Femur (tissue), 1 donor: ENCODE data around the gene TAF1B.
"Not testable (repeated sequence)": the region's sequence is repeated elsewhere in the genome, so short reads cannot be mapped to it uniquely, and the experiment has no call there.

Experiments
- DNase-seq: peaks from one replicate; pipeline ENCODE4 v3.0.0-alpha.2; 2017

The TAF1B gene

DNA sequence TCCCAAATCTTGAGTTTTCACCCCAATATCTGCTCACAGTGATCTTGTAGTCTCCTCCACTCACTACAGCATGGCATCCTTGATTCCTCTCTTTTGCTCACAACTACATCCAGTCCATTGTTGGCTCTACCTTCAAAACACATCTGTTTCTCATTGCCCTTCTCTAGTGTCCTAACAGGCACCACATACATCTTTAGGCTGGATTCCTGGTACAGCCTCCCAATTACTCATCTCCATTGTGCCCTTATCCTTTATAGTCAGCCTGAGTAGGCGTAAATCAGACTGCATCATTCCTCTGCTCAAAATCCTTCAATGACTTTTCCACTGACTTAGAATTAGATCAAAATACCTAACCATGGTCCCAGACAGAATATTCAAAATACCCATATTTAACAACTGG, 10.7 kb upstream of the TAF1B start:
- DNase-seq = no peak

DNA sequence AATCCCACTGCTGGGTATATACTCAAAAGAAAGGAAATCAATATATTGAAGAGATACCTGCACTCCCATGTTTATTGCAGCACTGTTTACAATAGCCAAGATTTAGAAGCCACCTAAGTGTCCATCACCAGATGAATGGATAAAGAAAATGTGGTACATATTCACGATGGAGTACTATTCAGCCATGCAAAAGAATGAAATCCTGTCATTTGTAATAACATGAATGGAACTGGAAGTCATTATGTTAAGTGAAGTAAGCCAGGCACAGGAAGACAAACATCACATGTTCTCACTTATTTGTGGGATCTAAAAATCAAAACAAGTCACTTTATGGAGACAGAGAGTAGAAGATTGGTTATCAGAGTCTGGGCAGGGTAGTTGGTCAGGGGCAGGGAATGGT, 8.2 kb upstream of the TAF1B start:
- DNase-seq = not testable (repeated sequence)

DNA sequence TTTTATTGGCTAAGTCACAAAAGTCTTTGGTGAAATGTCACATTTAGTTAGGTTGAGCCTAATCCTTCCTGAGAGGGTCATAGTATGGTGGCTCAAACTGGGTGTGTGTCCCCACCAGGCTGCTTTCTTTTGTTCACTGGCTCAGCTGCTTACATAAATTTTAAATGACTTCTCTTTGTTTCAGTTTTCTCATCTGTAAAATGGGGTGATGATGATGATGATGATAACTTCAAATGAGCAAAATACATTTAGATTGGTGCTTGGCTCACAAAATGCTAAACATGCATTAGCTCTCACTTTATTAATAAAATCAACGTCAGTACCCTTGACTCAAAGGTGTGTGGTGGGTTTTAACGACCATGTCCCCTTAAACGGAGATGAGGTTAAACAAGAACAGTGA, 7.2 kb upstream of the TAF1B start:
- DNase-seq = no peak

DNA sequence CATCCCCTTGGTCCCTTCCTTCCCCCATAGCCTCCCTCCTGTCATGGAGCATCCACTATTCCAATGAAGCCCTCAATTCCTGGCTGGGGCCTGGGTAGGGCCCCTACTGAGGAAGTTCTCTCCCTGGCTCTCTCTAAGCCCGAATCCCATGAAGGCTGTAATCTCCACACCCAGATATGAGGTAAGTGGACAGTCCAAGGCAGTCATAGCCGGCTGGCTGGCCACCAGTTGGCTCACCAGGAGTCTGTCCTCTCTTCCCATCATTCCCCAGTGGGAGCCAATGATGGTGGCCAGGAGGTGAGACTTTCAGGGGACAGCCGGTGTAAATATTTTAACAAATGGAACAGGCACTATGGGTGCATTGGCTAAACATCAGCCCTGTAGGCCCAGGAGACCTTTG, 6.8 kb upstream of the TAF1B start:
- no peak for DNase-seq

DNA sequence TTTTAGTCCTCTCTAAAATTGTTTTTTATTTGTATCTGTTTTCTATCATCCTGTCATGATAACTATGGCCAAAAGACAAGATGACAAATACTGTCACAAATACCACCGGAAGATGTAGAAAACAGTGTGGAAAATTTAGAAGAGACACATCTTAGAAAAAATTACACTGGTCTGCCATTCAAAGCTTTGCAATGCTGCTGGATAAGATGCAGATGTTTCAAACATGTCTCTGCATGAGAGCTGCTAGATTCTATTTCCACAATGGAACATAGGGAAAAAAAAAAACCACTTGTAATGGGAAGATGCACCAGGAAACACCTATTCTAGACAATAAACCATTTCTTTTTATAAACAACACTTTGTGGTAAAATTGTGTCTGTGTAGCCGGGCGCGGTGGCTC, 5.8 kb upstream of the TAF1B start:
- no peak for DNase-seq

DNA sequence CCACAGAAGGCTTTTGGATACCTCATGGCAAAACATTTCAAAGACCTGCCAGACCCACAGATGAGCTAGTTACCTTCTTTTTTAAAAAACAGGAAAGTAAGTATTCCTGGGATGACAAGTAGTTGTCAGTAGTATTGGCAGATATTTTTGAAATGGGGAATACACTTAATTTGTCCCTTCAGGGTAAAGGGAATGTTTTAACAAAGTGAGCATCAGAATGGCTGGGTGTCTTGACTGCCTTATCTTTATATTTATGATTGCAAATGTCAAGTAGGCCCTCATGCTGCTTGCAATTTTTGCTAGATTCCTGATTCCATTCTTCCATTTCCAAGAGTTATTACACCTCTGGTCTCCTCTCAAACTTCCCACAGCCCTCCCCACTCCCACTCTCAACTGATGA, 4.9 kb upstream of the TAF1B start:
- DNase-seq = no peak

DNA sequence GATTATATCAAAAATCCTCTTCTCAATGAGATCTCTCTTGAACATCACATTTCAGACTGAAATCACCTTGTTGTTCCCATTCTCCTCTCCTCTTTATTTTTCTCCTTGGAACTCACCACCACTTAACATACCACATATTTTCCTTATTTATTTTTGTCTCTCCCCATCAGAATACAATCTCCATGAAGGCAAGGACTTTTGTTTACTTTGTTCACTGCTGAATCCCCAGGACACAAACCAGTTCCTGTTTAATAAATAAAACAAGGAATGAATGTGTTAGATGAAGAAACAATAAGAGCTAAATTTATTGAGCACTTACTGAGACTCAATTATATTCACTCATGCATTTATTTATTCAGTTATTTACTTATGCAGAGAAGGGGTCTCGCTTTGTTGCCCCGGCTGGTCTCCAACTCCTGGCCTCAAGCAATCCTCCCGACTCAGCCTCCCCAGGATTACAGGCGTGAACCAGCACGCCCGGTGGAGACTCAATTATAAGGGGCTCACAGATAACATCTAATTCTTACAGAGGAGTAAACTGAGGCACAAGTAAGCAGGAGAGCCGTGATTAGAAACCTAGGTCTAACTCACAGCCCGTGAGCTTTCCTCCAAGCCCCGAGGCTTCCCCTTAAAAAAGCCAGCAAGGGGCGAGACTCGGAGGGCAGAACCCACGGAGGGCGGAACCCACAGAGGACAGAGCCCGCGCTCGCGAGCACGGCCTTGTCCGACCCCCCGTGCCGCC, 616 bp upstream of the TAF1B start:
- DNase-seq = peak; percentile 24

DNA sequence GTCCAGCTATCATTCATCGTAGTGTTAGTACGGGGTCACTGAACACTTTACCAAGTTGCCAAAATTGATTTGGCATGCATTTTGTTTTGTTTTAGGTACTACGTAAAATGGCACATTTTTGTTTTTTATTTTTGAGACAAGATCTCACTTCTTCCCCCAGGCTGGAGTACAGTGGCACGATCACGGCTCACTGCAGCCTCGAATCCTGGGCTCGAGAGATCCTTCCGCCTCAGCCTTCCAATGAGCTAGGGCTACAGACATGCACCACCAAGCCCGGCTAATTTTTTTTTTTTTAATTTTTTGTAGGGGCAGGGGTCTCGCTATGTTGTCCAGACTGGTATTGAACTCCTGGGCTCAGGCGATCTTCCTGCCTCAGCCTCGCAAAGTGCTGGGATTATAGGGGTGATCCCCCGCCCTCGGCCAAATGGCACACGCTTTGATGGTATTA, 786 bp downstream of the TAF1B start:
- DNase-seq = peak; percentile 40

DNA sequence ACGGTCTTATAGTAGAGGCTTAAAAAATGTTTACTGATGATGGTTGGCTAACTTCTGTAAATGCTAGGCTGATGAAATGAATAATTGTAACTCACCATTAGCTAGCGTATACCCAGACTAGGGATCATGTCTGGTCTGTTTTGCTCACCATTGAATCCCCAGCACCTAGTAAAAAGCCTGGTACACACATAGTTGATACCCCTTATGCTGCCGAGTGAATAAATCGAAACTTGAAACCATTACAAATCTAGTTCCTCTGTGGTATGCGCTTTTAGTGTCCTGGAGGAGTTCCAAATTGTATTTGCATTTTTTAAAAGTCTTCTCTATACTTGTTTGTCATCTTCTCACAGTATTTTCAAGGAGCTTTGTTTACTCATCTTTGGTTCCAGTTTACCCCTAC, 1.3 kb downstream of the TAF1B start:
- DNase-seq = no peak

DNA sequence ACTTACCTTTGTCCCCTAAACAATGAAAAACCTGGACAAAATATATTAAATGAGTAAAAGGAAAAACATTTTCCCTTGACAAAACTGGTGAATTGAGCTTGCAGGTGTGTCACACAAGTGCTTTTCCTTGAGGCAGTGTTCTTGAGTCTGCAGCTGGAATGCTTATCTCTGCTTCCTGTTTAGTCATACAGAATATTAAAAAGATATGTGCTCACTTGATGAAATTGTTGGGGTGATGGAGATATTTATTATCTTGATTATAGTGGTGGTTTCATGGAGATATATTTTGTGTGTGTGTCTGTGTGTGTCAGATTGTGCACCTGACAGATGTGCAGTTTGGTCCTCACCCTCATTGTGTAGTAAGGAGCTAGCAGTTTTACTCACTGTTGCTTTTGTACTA, 3.3 kb downstream of the TAF1B start:
- DNase-seq = no peak

DNA sequence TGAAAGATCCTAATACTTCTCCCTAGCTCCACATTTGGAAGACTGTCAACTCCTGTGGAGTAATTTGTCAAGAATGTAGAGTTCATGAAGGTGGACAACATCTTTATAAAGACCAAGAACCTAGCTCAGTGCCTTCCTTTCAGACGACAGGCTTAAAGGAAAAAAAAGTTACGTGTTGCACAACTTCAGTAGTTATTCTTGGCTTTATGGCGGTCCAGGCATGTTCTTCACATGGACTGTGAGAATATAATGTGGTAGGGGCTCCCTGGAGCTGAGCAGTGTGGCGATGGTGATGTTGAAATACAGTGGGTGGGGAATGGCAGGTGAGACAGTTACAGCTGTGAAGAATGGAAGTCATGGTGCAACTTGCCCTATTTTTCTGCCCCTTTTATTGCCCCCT, 3.9 kb downstream of the TAF1B start:
- no peak for DNase-seq

DNA sequence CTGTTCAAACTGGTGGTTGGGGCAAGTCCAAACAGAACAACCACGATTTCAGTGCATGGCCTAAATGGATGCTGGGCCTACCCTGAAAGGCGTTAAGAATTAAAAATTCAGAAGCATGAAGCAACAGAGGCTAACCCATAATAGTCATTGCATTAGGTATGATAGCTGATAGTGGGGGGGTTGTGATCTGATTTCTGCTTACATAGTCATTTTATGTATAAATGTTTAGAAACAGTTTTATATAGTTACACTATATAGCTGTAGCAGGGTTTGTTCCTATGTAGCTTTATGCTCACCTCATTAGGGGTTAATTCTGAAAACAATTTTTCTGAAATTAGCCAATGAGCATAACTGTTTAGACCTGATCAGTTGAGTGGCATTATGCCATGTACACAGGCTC, 9.6 kb downstream of the TAF1B start:
- no peak for DNase-seq

DNA sequence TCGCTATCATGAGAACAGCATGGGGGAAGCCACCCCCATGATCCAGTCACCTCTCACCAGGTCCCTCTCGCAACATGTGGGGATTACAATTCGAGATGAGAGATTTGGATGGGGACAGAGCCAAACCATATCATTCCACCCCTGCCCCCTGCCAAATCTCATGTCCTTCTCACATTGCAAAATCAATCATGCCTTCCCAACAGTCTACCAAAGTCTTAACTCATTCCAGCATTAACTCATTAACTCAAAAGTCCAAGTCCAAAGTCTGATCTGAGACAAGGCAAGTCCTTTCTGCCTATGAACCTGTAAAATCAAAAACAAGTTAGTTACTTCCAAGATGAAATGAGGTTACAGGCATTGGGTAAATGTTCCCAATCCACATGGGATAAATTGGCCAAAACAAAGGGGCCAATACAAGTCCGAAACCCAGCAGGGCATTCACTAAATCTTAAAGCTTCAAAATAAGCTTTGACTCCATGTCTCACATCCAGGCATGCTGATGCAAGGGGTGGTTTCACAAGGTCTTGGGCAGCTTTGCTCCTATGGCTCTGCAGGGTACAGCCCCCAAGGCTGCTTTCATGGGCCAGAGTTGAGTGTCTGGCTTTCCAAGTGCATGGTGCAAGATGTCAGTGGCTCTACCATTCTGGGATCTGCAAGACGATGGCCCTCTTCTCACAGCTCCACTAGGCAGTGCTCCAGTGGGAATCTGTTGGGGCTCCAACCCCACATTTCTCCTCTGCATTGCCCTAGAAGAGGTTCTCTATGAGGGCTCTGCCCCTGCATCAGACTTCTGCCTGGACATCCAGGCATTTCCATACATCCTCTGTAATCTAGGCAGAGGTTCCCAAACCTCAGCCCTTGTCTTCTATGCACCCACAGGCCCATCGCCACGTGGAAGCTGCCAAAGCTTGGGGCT, 14.8 kb downstream of the TAF1B start:
- DNase-seq = no peak

DNA sequence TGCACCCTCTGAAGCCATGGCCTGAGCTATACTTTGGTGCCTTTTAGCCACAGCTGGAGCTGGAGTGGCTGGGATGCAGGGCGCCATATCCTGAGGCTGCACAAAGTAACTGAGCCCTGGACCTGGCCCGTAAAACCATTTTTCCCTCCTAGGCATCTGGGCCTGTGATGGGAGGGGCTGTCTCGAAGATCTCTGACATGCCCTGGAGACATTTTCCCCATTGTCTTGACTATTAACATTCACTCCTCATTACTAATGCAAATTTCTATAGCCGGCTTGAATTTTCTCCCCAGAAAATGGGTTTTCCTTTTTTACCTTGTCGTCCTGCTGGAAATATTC, 15.4 kb downstream of the TAF1B start:
- DNase-seq = no peak

DNA sequence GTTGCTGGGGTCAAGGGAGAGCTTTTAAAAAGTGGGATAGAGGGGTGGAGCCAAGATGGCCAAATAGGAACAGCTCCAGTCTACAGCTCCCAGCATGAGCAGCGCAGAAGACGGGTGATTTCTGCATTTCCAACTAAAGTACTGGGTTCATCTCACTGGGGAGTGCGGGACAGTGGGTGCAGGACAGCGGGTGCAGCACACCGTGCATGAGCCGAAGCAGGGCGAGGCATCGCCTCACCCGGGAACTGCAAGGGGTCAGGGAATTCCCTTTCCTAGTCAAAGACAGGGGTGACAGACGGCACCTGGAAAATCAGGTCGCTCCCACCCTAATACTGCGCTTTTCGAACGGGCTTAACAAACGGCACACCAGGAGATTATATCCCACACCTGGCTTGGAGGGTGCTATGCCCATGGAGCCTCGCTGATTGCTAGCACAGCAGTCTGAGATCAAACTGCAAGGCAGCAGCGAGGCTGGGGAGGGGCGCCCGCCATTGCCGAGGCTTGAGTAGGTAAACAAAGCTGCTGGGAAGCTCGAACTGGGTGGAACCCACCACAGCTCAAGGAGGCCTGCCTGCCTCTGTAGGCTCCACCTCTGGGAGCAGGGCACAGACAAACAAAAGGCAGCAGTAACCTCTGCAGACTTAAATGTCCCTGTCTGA, 17.8 kb downstream of the TAF1B start:
- DNase-seq = not testable (repeated sequence)

DNA sequence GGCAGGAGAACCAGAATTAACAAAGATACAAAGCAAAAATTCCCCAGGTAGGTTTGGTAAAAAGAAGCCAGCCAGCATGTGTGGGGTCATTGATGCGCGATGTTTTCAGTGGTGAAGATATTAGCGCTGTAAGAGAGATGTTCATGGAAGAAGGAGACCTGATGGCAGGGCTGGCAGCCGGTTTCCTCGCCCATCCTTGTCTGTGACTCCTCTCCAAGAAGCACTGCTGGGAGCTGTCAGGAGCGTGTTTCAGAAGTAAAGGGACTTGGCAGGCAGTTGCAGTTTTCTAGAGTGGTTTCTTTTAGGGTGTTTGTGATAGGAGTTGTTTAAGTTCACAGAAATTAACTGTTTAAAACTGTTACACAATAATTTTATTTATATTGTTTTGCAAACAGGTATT, 24.6 kb downstream of the TAF1B start:
- no peak for DNase-seq

DNA sequence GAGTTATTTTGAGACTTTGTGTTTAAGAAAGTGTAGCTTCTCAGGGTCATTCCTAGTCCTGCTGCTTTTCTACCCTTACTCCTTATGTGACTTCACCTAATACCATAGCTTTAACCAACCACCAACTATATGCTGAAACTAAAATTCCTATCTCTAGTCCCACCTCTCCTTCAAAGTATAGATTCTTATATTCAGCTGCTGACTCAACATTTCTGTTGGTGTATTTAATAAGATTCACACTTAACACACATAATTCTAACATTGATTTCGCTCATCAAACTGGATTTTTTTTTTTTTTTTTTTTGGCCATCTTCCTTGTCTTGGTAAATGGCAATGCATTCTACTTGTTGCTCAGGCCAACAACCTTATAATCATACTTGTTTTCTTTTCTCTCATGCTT, 30.1 kb downstream of the TAF1B start:
- DNase-seq = no peak

DNA sequence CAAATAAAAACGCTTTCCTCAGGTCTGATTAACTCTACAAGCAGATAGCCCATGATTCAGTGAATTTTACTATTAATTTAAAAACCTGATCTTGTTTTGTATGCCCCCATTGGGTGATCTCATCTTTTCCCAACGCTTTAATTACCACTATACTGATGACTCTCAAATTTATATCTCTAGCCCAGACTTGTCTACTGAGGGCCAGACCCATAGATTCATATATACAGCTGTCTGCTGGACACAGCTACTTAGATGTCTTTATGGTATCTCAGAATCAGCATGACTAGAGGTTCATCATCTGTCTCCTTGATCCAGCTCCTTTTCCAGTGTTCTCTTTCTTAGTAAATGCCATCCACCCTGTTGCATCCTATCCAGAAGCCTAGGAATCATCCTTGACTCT, 33.8 kb downstream of the TAF1B start:
- DNase-seq = no peak

DNA sequence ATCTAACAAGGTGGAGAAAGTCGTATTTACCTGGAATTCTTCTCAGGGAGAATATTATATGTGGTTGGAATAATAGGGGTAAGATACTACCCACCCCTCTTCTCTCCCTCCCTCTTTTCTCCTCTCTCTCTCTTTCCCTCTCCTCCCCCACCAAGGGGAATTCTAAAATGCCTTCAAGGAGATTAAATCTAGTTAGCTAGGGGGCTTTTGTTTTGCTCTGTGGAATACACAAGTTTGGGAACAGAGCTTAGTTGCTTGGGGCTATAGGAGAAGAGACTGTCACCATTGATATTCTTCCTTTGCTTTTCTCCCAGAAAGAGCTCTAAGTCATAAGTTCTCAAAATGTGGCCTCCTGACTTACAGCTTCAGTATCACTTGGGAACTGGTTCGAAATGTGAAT, 34.5 kb downstream of the TAF1B start:
- DNase-seq = no peak

DNA sequence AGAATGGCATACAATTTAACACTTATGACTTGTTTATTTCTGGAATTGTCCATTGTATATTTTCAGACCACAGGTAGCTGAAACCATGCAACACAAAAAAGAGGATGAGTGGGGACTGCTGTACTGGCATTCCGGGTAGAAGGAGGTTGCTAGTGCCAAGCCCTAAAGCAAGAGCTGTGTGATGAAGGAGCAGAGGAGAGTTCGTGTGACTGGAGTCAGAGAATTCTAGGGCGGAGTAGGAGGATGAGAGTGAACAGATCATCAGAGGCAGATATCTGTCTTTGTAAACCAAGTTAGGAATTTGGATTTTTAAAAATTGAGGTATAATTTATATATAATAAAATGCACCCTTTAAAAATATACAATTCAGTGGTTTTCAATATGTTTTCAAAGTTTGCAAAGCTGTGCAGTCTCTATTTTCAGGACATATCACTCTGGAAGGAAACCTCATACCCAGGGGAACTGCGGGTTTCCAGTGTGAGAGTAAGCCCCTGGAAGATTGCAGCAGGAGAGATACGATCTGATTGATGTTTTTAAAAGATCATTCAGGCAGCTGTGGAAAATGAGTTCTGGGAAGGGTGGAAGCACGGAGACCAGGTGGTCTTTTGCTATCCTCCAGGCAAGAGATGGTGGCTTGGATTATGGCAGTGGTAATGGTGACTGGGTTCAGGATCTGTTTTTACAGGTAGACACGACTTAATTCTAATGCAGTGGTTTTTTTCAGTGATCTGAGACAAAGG, 36.4 kb downstream of the TAF1B start:
- no peak for DNase-seq

DNA sequence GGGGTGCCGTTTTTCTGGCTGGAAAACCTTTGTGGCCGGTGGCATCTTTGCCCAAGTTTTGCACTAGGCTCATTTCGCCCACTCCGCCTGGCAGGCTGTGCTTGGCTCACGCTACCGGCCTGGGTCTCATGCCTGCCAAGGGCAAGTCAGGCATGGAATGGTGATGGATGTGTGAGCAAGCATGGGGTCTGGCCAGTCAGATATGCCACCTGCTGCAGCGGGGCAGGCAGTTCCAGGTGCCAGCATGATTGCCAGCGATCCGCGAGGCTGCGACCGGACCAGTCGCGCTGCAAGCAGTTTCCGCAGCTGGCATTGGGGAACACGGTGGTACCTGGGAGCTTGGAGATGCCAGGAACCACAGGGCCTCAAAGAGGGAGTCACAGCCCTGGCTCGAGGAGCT, 40.6 kb downstream of the TAF1B start:
- DNase-seq = no peak

DNA sequence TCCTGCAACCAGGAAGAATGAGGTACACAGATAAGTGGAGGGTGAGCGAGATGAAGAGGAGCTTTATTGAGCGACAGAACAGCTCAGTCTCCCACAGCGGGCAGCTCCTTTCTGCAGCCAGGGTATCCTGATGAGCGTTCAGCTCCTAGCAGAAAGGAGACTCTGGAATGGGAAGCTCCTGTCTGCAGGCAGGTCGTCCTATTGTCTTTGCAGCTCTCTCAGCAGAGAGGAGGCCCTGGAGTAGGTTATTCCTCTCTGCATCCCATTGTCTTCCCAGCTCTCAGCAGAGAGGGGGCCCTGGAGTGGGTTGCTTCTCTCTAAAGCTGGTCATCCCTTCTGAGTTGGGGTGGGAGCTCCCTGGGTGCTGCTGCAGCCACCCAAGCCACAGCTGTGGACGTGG, 41.2 kb downstream of the TAF1B start:
- DNase-seq = no peak

DNA sequence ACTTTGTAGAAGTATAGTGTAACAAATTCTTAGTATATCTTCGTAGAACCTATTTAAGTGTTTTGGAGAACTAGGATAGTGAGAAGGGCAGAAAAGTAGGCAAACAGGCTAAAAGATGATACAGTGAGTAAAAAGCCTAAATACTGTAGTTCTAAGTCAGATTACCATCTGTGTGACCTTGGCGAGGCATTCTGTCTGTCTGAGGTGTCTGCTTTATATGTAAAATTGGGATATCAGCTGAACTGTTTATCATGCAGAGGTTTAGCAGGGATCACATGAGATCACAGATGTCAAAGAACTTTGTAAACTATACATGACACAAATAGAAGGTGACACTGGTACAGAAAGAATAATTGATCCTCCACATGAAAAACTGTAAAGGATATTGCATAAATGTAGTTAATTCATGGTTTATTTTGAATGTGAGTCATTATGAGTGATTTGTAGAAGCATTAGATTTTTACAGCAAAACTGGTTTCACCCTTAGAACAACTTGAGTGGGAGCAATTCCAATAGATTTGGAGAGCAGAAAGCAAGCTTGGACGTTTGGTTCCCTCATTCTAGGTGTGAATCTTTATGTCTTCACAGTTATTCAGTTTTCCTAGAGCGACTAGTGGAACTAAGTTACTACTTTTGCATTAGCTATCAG, 41.9 kb downstream of the TAF1B start:
- no peak for DNase-seq
